HG03039 (cell line): ENCODE results near the gene TBC1D17.

Experiments
- ATAC-seq: cut with Tn5 transposase; IDR thresholded peaks from one replicate; pipeline ENCODE4 v1.9.1; 2021; ENCODE audit warnings: mild to moderate bottlenecking, moderate library complexity; ENCODE audit not compliant: unreplicated experiment

The TBC1D17 gene

GRCh38 chr19:49860336-49861102, 17.0 kb upstream of the TBC1D17 start:
- no peak for ATAC-seq

GRCh38 chr19:49861107-49861506, 16.4 kb upstream of the TBC1D17 start:
- ATAC-seq, result no peak

- no peak for ATAC-seq
Observed at GRCh38 chr19:49861541-49862378, 15.7 kb upstream of the TBC1D17 start.

GRCh38 chr19:49862391-49863253, 14.9 kb upstream of the TBC1D17 start:
- ATAC-seq, result no peak

- no peak for ATAC-seq
Observed at GRCh38 chr19:49863254-49863934, 14.1 kb upstream of the TBC1D17 start.

- no peak for ATAC-seq
Observed at GRCh38 chr19:49863935-49864320, 13.6 kb upstream of the TBC1D17 start.

- ATAC-seq, result no peak
Observed at GRCh38 chr19:49864890-49865289, 12.6 kb upstream of the TBC1D17 start.

GRCh38 chr19:49866933-49867782, 10.3 kb upstream of the TBC1D17 start, which contains the start of gene PNKP:
PNKP (minus strand) TSS chr19:49867576; CDS start chr19:49867204, 372 bp downstream.
- ATAC-seq, result peak; percentile 35

- ATAC-seq, result peak; percentile 1
Observed at GRCh38 chr19:49869009-49869483, 8.5 kb upstream of the TBC1D17 start.

- peak; percentile 55 for ATAC-seq
Observed at GRCh38 chr19:49869484-49870308, 7.8 kb upstream of the TBC1D17 start.

GRCh38 chr19:49870309-49870901, 7.1 kb upstream of the TBC1D17 start:
- no peak for ATAC-seq

- ATAC-seq, result no peak
Observed at GRCh38 chr19:49871349-49871985, 6.0 kb upstream of the TBC1D17 start.

GRCh38 chr19:49872245-49873128, 5.0 kb upstream of the TBC1D17 start:
- no peak for ATAC-seq

GRCh38 chr19:49873129-49873521, 4.4 kb upstream of the TBC1D17 start:
- no peak for ATAC-seq

GRCh38 chr19:49873834-49874233, 3.7 kb upstream of the TBC1D17 start:
- ATAC-seq, result no peak

GRCh38 chr19:49874503-49875157, 2.9 kb upstream of the TBC1D17 start:
- ATAC-seq, result no peak
